ENCODE data around the gene SLC25A41.
"Not testable (repeated sequence)": the region's sequence is repeated elsewhere in the genome, so short reads cannot be mapped to it uniquely, and the experiment has no call there.

SLC25A41 gene

DNA sequence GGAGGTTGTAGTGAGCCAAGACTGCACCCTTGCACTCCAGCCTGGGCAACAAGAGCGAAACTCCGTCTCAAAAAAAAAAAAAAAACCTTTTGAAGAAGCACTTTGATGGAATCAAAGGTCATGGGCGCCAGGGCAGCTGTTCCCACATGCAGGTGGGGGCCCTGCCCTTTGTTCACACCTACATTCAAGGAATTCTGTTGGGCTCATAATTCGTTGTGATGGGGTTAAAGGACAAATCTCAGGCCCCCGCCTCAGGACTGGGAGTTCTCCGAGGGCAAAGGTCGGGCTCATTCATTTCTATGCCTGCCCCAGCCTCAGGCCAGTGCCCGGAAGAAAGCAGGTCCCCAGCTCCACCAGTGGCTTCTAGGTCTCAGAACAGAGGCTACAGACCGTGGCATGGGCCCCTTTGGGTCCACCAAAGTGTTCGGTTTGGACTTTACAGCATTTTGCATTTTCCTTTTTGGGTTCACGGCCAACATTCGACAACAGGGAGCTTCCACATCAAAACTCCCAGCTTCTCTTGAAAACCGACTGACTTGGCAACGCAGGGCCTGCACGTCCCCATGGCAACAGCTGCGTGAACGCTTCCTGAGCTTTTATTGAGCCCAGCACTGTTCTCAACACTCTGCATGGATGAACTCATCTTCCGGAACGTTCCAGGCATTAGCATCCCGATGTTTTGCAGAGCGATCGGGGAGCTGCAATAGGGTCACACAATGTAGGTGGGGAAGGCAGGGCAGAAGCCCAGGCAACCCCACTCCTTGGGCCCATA is 30.5 kb downstream of the SLC25A41 start:
- no peak for DNase-seq

DNA sequence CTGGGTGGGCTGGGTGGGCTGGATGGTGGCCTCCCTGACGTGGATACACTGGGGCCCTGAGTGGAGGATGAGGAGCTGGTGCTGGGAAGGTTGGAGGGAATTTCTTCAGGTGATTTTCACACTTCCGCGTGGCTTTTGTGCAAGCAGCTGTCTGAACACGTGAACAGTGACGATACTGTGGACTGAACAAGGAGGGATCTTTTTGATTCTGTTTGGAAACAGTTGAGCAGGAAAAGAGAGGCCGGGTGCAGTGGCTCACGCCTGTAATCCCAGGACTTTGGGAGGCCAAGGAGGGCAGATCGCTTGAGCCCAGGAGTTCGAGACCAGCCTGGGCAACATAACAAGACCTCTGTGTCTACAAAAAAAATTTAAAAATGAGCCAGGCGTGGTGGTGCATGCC is 31.5 kb downstream of the SLC25A41 start:
- no peak for DNase-seq

DNA sequence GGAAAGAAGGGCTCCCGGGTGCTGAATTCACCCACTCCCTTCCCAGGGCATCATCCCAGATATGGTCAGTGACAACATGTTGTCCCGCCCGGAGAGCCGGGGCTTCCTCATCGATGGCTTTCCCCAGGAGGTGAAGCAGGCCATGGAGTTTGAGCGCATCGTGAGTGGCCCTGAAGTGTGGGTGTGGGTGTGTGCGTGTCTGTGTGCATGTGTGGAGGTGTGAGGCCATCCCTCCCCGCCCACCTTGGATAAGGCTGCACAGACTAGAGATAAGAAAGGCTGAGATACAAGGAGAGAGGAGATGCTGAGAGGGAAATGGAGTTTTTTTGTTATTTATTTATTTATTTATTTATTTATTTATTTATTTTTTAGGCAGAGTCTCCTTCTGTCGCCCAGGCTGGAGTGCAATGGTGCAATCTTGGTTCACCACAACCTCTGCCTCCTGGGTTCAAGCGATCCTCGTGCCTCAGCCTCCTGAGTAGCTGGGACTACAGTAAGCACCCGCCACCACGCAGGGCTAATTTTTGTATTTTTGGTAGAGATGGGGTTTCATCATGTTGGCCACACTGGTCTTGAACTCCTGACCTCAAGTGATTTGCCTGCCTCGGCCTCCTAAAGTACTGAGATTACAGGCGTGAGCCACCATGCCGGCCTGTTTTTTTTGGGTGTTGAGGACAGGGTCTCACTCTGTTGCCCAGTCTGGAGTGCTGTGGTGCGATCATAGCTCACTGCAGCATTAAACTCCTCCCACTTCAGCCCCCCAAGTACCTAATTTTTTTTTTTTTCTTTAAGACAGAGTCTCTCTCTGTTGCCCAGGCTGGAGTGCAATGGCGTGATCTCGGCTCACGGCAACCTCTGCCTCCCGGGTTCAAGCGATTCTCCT is 33.3 kb downstream of the SLC25A41 start:
- DNase-seq, result not testable (repeated sequence)

GRCh38 chr19:6396305-6396704 is 37.3 kb downstream of the SLC25A41 start:
- no peak for DNase-seq

GRCh38 chr19:6394831-6395230 is 38.7 kb downstream of the SLC25A41 start:
- DNase-seq, result no peak

- DNase-seq, result peak; percentile 79
Measured at GRCh38 chr19:6393983-6394412, 39.6 kb downstream of the SLC25A41 start.

DNA sequence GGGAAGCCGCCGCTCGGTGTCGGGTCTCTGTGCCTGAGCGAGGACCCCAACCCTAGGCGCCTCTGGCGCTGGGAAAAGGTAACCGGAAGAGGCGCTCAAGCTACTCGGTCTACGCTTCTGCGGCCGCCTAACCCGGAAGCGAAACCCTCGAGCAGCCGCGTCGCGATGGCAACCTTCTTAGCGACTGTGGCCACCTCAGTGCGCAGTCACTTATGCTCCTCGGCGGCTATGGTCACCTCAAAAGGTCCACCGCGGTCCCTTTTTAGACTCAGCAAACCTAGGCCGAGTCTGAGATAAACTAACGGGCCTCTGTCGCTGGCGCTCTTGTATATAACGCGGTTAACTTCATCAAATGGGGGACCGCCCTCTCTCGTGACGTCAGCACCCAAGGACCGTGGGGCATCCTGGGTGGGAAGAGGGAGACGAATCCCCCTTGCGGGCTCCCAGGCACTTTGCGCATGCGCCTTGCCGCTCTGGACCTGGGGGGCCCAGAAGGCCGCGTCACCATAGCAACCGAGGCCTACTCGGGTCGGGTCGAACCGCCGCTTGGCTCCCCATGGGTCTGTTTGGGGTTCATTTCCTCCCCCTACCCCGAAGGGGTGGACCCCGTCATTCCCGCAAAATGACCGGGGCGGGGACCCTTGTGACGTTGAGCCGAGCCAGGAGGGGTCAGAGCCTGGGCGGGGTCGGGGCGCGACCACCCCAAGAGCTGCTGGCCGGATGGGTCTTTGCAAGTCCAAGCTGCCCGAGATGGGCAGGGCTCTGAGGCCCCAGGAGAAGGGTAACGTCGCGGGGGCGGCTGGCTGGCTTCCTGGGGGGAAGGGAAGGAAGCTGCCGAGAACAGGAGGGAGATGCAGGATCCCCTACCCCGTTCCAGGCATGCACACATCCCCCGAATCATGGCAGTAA is 40.2 kb downstream of the SLC25A41 start, which contains the start of gene GTF2F1:
TSS of gene GTF2F1 (minus strand) at position 91 of the 909 bp plus-strand sequence. CDS start 169 bp downstream, outside the sequence.
- peak; percentile 93 for DNase-seq

- DNase-seq, result no peak
Measured at GRCh38 chr19:6392221-6393073, 41.1 kb downstream of the SLC25A41 start.

GRCh38 chr19:6387372-6387771 is 46.2 kb downstream of the SLC25A41 start:
- DNase-seq, result no peak

- DNase-seq, result no peak
Measured at GRCh38 chr19:6384381-6384780, 49.2 kb downstream of the SLC25A41 start.

GRCh38 chr19:6383188-6383587 is 50.4 kb downstream of the SLC25A41 start:
- DNase-seq, result no peak

DNA sequence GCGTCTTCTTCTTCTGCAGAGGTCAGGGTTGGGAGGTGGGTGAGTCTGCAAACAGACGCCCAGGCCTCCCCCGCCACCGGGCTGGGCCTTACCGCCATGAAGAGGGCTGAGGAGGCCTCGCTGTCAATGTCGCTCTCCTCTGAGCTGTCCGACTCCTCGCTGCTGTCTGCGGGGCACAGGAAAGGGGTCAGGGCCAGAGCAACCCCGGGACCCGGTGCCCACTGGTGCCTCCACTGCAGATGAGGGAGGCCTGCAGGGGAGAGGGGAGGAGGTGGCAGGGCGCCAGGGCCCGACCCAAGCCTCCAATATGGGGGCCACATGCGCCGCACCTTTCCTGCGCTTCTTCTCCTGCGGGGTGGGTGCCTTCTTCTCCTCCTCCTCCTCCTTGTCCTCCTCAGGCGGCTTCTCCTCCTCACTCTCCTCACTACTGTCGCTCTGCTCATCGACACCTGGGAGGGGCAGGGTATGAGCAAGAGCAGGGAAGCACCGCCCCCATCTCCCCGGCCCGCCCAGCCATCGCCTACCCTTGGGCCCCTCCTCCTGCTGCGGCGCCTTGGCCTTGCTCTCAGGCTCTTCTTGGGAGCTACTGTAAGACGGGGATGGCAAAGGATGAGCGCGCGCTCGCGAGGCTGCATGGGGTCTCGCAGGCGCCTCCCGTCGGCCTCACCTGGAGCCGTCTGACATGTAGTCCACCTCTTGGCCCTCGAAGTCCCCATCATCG is 52.4 kb downstream of the SLC25A41 start:
- DNase-seq, result no peak

DNA sequence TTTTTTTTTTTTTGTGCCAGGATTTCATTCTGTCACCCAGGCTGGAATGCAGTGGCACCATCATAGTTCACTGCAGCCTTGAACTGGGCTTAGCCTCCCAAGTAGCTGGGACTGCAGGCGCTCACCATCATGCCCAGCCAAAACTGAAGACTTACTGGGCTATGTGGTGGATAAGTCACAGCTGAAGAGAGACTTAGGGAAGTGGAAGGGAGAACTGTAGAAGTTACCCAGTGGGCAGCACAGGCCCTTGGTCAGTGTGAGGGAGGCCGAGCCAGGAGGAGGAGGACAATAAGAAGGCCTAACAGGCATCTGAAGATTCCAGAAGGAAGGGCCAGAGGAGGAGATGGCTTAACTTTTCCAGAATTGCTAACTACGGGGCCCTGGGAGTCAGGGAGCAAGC is 53.8 kb downstream of the SLC25A41 start:
- no peak for DNase-seq

DNA sequence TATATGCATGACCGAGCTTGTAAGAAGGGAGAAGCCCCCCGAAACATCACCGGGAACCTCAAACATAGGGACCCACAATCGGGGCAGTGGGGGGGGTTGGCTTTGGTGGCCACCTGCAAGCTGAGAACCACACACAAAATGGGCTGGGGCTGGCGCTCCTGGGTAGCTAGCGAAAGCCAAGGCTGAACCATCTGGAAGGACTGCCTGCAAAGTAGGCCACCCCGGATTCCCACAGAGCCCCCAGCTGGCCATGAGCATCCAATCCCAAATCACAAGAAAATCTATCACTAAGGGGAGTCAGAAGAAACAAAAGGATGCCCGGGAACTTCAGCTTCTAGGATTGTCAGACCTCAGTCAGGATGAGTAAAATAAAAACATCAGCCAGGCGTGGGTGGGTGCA is 55.1 kb downstream of the SLC25A41 start:
- DNase-seq, result no peak

DNA sequence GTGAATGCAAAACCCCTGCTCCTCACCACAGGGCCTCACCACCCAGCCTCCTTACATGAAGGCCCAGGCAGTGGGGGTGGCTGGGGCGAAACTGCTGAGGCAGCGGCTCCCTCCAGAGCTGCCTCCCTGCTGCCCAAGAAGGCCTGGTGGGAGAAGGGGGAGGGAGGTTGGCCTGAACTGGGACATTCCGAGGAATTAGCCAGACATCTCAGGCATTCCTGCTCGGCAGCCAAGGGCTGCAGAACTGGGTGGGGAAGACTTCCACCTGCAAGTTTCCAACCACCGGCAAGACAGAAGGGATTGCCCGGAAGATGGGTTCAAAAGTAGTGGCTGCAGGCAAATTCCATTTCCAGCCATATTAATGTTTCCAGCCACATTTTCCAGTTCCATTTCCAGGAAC is 55.5 kb downstream of the SLC25A41 start:
- DNase-seq, result no peak

DNA sequence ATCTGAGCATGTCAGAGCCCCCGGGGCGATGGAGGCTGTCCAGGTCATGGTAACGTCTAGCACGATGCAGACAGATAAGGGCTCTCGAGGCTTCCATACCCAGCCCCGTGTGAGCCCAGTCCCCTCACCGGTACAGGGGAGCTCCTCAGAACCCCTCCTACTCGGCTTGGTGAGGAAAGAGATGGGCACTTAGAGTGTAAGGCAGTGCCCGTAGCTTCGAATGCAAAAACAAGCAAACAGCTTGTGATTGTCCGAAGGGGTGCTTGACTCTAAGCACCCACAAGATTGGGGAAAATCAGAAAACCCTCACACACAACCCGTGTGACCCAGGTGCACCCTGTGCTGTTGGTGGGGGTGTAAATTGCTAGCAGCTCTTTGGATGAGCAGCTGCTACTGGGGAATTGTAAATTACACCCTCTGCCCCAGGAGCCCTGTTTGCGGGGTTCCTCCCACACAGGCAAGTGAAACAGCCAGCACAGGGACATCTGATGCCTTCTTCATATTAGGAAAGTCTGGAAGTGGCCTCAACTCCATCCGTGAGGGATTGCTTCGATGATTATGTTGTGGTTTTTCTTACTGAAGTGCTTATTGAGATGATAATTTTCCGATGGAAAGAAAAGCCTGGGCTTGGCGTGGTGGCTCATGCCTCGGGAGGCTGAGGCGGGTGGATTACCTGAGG is 56.9 kb downstream of the SLC25A41 start:
- DNase-seq, result no peak
